Neural cell (in vitro differentiated cells): ENCODE measurements around the gene MRGPRE. TPM values are rescaled to one million over a fixed set of nuclear protein-coding genes. Genes with fewer than 3 reads are reported as not detected.

Experiments used
- H2AFZ ChIP-seq: fragments of 200-600, 300-800 bp; sonication (generic), shearing (Covaris generic); 2 replicates; pipeline ENCODE4 v1.6.0; 2014; ENCODE audit warnings: low read depth, mild to moderate bottlenecking, antibody characterized with exemption, low read length, moderate library complexity
- H3F3A ChIP-seq: fragments of 200-600 bp; shearing (Covaris generic); 2 replicates; pipeline ENCODE4 v1.6.1; 2016; ENCODE audit warnings: mild to moderate bottlenecking, moderate library complexity, mixed read lengths, antibody characterized with exemption, low read length; ENCODE audit not compliant: insufficient read depth, poor library complexity, severe bottlenecking
- H3K27ac ChIP-seq: fragments of 200-600, 300-800 bp; sonication (generic), shearing (Covaris generic); 2 replicates; pipeline ENCODE4 v1.5.1; 2014; ENCODE audit warnings: mild to moderate bottlenecking, low read length, moderate library complexity
- H3K27me3 ChIP-seq: fragments of 300-800, 200-600 bp; sonication (generic), shearing (Covaris generic); 2 replicates; pipeline ENCODE4 v1.6.0; 2014; ENCODE audit warnings: mild to moderate bottlenecking, low read depth, low read length, moderate library complexity; ENCODE audit not compliant: insufficient read depth
- H3K36me3 ChIP-seq: fragments of 300-800, 200-600 bp; sonication (generic), shearing (Covaris generic); 2 replicates; pipeline ENCODE4 v1.5.1; 2014; ENCODE audit warnings: mild to moderate bottlenecking, antibody characterized with exemption, low read length, moderate library complexity; ENCODE audit not compliant: insufficient read depth
- H3K4me2 ChIP-seq: fragments of 300-800, 200-600 bp; sonication (generic), shearing (Covaris generic); 2 replicates; pipeline ENCODE4 v1.6.0; 2014; ENCODE audit warnings: mild to moderate bottlenecking, low read length
- H3K4me3 ChIP-seq: fragments of 300-800, 200-600 bp; sonication (generic), shearing (Covaris generic); 2 replicates; pipeline ENCODE4 v1.5.1; 2014; ENCODE audit warnings: mild to moderate bottlenecking, low read length, moderate library complexity
- H3K79me2 ChIP-seq: fragments of 200-600 bp; shearing (Covaris generic); replicated peaks from 2 replicates; pipeline ENCODE4 v1.6.0; 2014; ENCODE audit warnings: mild to moderate bottlenecking, low read length, moderate library complexity; ENCODE audit not compliant: insufficient read depth
- H3K9ac ChIP-seq: fragments of 300-800, 200-600 bp; sonication (generic), shearing (Covaris generic); 2 replicates; pipeline ENCODE4 v1.6.1; 2016; ENCODE audit warnings: mild to moderate bottlenecking, low read length, mixed read lengths
- H3K9me2 ChIP-seq: fragments of 200-600 bp; shearing (Covaris generic); 2 replicates; pipeline ENCODE4 v1.6.1; 2016; ENCODE audit warnings: mild to moderate bottlenecking, low read length, mixed read lengths; ENCODE audit not compliant: insufficient read depth
- H3K9me3 ChIP-seq: fragments of 200-600, 300-800 bp; sonication (generic), shearing (Covaris generic); 2 replicates; pipeline ENCODE4 v1.6.1; 2016; ENCODE audit warnings: mild to moderate bottlenecking, mixed run types, low read length, moderate library complexity, mixed read lengths
- H4K20me1 ChIP-seq: fragments of 200-600 bp; shearing (Covaris generic); 2 replicates; pipeline ENCODE4 v1.6.1; 2016; ENCODE audit warnings: mild to moderate bottlenecking, mixed run types; ENCODE audit not compliant: insufficient read depth
- EP300 ChIP-seq: fragments of 450-650 bp; conservative IDR thresholded peaks from 2 replicates; pipeline ENCODE4 v1.6.1; 2014; ENCODE audit warnings: antibody characterized with exemption, mild to moderate bottlenecking, moderate library complexity; ENCODE audit not compliant: poor library complexity, severe bottlenecking
- EZH2 ChIP-seq: fragments of 200-600, 300-800 bp; shearing (Covaris generic), sonication (generic); IDR thresholded peaks from 2 replicates; pipeline ENCODE4 v1.6.1; 2014; ENCODE audit warnings: antibody characterized with exemption, low read length, borderline replicate concordance, mild to moderate bottlenecking; ENCODE audit not compliant: insufficient read depth, poor library complexity, severe bottlenecking
- MXI1 ChIP-seq: fragments of 450-650 bp; conservative IDR thresholded peaks from 2 replicates; pipeline ENCODE4 v1.6.1; 2014; ENCODE audit warnings: antibody characterized with exemption, mild to moderate bottlenecking; ENCODE audit not compliant: poor library complexity, severe bottlenecking
- POLR2AphosphoS5 ChIP-seq: IDR thresholded peaks from 2 replicates; pipeline ENCODE4 v1.6.1; 2012
- RAD21 ChIP-seq: fragments of 450-650 bp; conservative IDR thresholded peaks from 2 replicates; pipeline ENCODE4 v1.6.1; 2014; ENCODE audit warnings: antibody characterized with exemption, mild to moderate bottlenecking, moderate library complexity
- SMC3 ChIP-seq: fragments of 450-650 bp; conservative IDR thresholded peaks from 2 replicates; pipeline ENCODE4 v1.6.1; 2014; ENCODE audit warnings: antibody characterized with exemption, mild to moderate bottlenecking, moderate library complexity; ENCODE audit not compliant: poor library complexity
- TAF1 ChIP-seq: IDR thresholded peaks from 2 replicates; pipeline ENCODE4 v1.6.1; 2012; ENCODE audit warnings: low read depth
- polyA plus RNA-seq: library from polyadenylated mRNA; depleted of rRNA; stranded (reverse); fragments of >200 nt; gene quantifications from 2 replicates; pipeline ENCODE4 v1.2.3, GENCODE V29; 2014
- TF ChIP-seq, protein P1 (sequence below): fragments of 450-650 bp; IDR thresholded peaks from 2 replicates; pipeline ENCODE4 v1.5.1; 2014; ENCODE audit warnings: antibody characterized with exemption, mild to moderate bottlenecking, moderate library complexity; ENCODE audit not compliant: poor library complexity, severe bottlenecking
- TF ChIP-seq, protein P2 (sequence below): IDR thresholded peaks from 2 replicates; pipeline ENCODE4 v1.6.1; 2012; ENCODE audit warnings: borderline replicate concordance

Gene MRGPRE
- polyA plus RNA-seq, 1 donor from 2014 or later, result 0.28 TPM

DNA sequence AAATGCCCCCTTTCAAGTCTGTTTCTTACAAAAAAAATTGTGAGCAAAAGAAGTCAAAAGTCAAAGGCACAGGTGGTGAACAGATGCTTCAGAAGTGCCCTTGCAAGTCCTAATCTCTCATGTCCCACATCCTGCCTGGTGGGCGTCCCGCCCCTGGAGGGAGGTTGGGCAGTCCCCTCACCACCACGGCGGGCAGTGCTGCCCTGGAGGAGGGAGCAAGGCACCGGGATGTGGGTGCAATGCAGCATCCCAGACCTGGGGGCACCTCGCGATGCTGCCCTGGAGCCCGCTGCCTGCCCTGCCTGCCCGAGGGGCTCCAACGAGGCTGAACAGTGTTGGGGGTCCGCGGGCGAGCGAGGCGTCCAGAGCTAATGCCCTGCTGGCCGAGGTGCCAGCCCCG is 29.5 kb downstream of the MRGPRE start (continued):
- TF ChIP-seq, protein P1, sequence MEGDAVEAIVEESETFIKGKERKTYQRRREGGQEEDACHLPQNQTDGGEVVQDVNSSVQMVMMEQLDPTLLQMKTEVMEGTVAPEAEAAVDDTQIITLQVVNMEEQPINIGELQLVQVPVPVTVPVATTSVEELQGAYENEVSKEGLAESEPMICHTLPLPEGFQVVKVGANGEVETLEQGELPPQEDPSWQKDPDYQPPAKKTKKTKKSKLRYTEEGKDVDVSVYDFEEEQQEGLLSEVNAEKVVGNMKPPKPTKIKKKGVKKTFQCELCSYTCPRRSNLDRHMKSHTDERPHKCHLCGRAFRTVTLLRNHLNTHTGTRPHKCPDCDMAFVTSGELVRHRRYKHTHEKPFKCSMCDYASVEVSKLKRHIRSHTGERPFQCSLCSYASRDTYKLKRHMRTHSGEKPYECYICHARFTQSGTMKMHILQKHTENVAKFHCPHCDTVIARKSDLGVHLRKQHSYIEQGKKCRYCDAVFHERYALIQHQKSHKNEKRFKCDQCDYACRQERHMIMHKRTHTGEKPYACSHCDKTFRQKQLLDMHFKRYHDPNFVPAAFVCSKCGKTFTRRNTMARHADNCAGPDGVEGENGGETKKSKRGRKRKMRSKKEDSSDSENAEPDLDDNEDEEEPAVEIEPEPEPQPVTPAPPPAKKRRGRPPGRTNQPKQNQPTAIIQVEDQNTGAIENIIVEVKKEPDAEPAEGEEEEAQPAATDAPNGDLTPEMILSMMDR, result no peak
- no peak for TF ChIP-seq TAF1

DNA sequence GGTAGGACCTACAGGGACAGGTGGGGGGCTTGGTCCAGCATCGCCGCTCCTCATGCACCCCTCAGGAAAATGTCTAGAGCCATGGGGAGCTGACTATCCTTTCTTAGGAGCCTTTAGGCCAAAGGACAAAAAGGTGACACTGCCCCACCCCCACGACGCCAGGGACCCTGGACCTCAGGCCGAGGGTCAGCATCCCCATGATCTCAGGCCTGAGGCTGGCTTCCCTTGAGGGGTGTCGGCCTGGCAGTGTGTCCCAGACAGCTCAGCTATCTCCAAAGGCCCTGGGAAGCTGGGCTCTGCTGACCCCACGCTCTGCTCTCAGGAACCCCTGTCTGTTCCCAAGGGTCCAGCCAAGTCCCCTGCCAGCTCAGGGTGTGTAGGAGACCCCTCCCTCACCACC is 29.9 kb downstream of the MRGPRE start:
- Histone ChIP-seq H3K4me3 (no peak overlapping the region), H3K79me2 (no peaks in the 10 kb centered on the region), H3K36me3 (no peaks in the 10 kb centered on the region), H3K4me2 (no peak overlapping the region), H3K27me3 (peaks cover 25% of the 10 kb centered on the region), H3K9me3 (no peaks in the 10 kb centered on the region), H4K20me1 (no peaks in the 10 kb centered on the region), H3K27ac (no peak overlapping the region), H3K9ac (no peak overlapping the region), H3K9me2 (no peaks in the 10 kb centered on the region), H2AFZ (no peak overlapping the region), H3F3A (no peaks in the 10 kb centered on the region)
- TF ChIP-seq, protein P1, result no peak
- TF ChIP-seq POLR2AphosphoS5 (no peak), MXI1 (no peak), SMC3 (no peak), EP300 (no peak), RAD21 (no peak), EZH2 (no peak), TAF1 (no peak)
- TF ChIP-seq, protein P2, sequence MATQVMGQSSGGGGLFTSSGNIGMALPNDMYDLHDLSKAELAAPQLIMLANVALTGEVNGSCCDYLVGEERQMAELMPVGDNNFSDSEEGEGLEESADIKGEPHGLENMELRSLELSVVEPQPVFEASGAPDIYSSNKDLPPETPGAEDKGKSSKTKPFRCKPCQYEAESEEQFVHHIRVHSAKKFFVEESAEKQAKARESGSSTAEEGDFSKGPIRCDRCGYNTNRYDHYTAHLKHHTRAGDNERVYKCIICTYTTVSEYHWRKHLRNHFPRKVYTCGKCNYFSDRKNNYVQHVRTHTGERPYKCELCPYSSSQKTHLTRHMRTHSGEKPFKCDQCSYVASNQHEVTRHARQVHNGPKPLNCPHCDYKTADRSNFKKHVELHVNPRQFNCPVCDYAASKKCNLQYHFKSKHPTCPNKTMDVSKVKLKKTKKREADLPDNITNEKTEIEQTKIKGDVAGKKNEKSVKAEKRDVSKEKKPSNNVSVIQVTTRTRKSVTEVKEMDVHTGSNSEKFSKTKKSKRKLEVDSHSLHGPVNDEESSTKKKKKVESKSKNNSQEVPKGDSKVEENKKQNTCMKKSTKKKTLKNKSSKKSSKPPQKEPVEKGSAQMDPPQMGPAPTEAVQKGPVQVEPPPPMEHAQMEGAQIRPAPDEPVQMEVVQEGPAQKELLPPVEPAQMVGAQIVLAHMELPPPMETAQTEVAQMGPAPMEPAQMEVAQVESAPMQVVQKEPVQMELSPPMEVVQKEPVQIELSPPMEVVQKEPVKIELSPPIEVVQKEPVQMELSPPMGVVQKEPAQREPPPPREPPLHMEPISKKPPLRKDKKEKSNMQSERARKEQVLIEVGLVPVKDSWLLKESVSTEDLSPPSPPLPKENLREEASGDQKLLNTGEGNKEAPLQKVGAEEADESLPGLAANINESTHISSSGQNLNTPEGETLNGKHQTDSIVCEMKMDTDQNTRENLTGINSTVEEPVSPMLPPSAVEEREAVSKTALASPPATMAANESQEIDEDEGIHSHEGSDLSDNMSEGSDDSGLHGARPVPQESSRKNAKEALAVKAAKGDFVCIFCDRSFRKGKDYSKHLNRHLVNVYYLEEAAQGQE, result no peak

DNA sequence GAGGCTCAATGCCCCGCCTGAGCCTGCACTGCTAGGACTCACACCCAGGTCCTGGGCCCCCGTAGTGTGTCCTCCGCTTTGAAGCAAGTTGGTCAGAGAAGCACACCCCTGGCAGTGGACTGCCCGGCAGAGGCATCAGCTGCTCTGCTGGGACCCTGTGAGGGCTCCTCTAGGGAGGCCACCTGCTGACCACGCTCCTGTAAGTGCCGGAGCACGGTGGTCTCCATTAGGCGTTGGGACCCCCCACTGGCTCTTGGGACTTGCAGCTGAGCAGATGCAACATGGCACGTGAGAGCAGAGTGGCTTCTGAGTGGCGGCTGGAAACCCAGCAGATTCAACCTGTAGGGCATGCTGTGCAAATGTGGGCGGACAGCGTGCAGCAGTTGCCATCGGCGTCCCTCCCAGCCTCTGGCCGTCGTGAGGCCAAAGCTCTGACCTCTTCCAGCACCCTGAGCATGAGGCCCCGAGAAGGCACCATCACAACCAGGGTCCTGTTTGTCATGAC is 30.5 kb downstream of the MRGPRE start:
- no peaks in the 10 kb centered on the region for H3K9me2 ChIP-seq
- H3K79me2 ChIP-seq, result no peaks in the 10 kb centered on the region
- H3K36me3 ChIP-seq, result no peaks in the 10 kb centered on the region
- H3K9ac ChIP-seq, result no peak overlapping the region
- peaks cover 25% of the 10 kb centered on the region for H3K27me3 ChIP-seq
- H3F3A ChIP-seq, result no peaks in the 10 kb centered on the region
- H2AFZ ChIP-seq, result no peak overlapping the region
- no peak overlapping the region for H3K27ac ChIP-seq
- no peaks in the 10 kb centered on the region for H4K20me1 ChIP-seq
- H3K4me3 ChIP-seq, result no peak overlapping the region
- TF ChIP-seq, protein P2, result no peak
- no peak for TF ChIP-seq RAD21
- no peak for TF ChIP-seq EP300
- TF ChIP-seq POLR2AphosphoS5, result no peak
- TF ChIP-seq SMC3, result no peak
- no peak for TF ChIP-seq TAF1
- TF ChIP-seq, protein P1, result no peak
- no peak for TF ChIP-seq EZH2
- no peak for TF ChIP-seq MXI1
- no peak overlapping the region for H3K4me2 ChIP-seq
- H3K9me3 ChIP-seq, result no peaks in the 10 kb centered on the region
